ENCODE results near the gene EXTL1. TPM values are rescaled to one million over a fixed set of nuclear protein-coding genes. Genes with fewer than 3 reads are reported as not detected.

EXTL1 gene
- polyA plus RNA-seq, 1 of the 3 experiments (the other 2 are of a cell fraction), result 0.58 TPM

GRCh38 chr1:26020330-26020768 is 1.2 kb upstream of the EXTL1 start:
- no peaks in the 10 kb centered on the region for H3K9me3 ChIP-seq
- no peaks in the 10 kb centered on the region for H3K79me2 ChIP-seq (ENCODE audit: insufficient read depth)
- no peaks in the 10 kb centered on the region for H3F3A ChIP-seq (replicated peaks; ENCODE audit: insufficient read depth)
- no peak for DNase-seq
- H3K4me3 ChIP-seq (ENCODE audit: low read depth in 2 of 2, low read length in 1 of 2), result no peak overlapping the region
- H3K27ac ChIP-seq (ENCODE audit: low read depth in 2 of 2, low read length in 1 of 2), result no peak overlapping the region
- no peak for TF ChIP-seq FOXM1 (IDR thresholded peaks at IDR 0.05; ENCODE audit: low read depth)
- TF ChIP-seq SMC3 (IDR thresholded peaks at IDR 0.05; ENCODE audit: low read depth, low read length), result no peak
- no peak for TF ChIP-seq NRF1 (IDR thresholded peaks at IDR 0.05; ENCODE audit: low read depth, low read length)
- TF ChIP-seq GATA2 (CRISPR knock-in tag; IDR thresholded peaks at IDR 0.05), result no peak
- no peak for TF ChIP-seq CHD2 (IDR thresholded peaks at IDR 0.05; ENCODE audit: low read length, partially characterized antibody)
- TF ChIP-seq EZH2phosphoT487 (IDR thresholded peaks at IDR 0.05; ENCODE audit: borderline replicate concordance, low read depth), result no peak
- H3K4me1 ChIP-seq (ENCODE audit: control insufficient read depth in 1 of 2, insufficient read depth in 2 of 2, low read depth in 1 of 2, low read length in 1 of 2), result peaks cover 8 to 49% of the 10 kb centered on the region in 2 experiments; a peak in 2 of 4 replicates
- no peak overlapping the region for H3K9ac ChIP-seq
- no peaks in the 10 kb centered on the region for H3K9me2 ChIP-seq
- ChIA-PET CTCF (interaction anchor here (0.9 to 3.0 kb wide), 4 partner anchors 10 to 23 kb away, joined by 3 to 12 read pairs (median 6); partner anchors contain the start of gene PAFAH2), POLR2A (no interaction called here)
- H3K27me3 ChIP-seq (ENCODE audit: insufficient read depth), result no peaks in the 10 kb centered on the region
- no peaks in the 10 kb centered on the region for H4K20me1 ChIP-seq (ENCODE audit: insufficient read depth)
- H3K4me2 ChIP-seq, result no peak overlapping the region
- WGBS (ENCODE audit: low lambda C conversion rate), result 71% methylated on average over 6 of the region's 6 CpGs
- no peak overlapping the region for H2AFZ ChIP-seq (ENCODE audit: low read depth)
- H3K36me3 ChIP-seq (replicated peaks in 1 of 2; ENCODE audit: control insufficient read depth in 1 of 2, insufficient read depth in 2 of 2, low read length in 1 of 2), result no peaks in the 10 kb centered on the region

DNA sequence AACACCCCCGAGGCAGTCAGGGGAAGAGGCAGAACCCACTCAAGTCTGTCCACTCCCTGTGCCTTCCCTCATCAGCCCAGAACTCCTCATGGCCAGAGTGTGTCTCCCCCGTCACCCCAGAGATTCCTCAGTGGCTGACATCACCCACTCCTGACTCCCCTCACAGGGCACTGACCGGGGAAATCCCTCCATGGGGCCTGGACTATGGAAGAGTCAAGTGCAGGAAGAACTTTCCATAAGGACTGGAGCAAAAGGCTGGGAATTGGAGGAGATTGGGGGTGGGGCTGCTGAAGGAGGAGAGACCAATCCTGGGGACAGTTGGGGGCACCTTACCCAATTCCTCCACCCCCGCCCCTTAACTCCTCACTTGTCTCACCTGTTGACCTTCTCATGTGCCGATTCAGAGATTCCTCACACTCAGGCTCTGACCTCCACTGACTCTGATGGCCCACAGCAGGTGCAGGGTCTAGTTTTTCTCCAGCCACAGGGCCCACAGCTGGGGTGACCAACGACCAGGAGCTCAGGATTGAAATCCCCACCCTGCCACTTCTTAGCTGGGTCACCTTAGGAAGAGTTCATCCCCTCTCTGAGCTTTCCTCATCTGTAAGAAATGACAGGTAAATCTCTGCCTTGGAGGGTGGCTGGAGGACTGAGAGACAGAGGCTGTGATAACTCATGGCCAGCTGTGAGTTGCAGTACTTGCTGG is 481 bp upstream of the EXTL1 start:
- POLR2A ChIA-PET, result interaction anchor here (1.2 to 1.9 kb wide), 4 partner anchors 15 to 146 kb away, joined by 3 to 13 read pairs (median 4); no protein-coding TSS in a partner anchor
- Histone ChIP-seq H3K4me3 (ENCODE audit: low read depth in 2 of 2, low read length in 1 of 2) (peak overlapping the region in 1 of 2 experiments; percentile 59; a peak in 2 of 4 replicates), H3K4me2 (peak overlapping the region; percentile 71), H3F3A (replicated peaks; ENCODE audit: insufficient read depth) (no peaks in the 10 kb centered on the region), H2AFZ (ENCODE audit: low read depth) (no peak overlapping the region), H3K9me3 (no peaks in the 10 kb centered on the region), H3K36me3 (replicated peaks in 1 of 2; ENCODE audit: control insufficient read depth in 1 of 2, insufficient read depth in 2 of 2, low read length in 1 of 2) (no peaks in the 10 kb centered on the region), H3K4me1 (ENCODE audit: control insufficient read depth in 1 of 2, insufficient read depth in 2 of 2, low read depth in 1 of 2, low read length in 1 of 2) (peaks cover 8 to 49% of the 10 kb centered on the region in 2 experiments; a peak in 2 of 4 replicates), H3K9me2 (no peaks in the 10 kb centered on the region), H3K27ac (ENCODE audit: low read depth in 2 of 2, low read length in 1 of 2) (peak overlapping the region in 1 of 2 experiments; percentile 95; a peak in 2 of 4 replicates), H3K9ac (no peak overlapping the region), H4K20me1 (ENCODE audit: insufficient read depth) (no peaks in the 10 kb centered on the region), H3K27me3 (ENCODE audit: insufficient read depth) (no peaks in the 10 kb centered on the region), H3K79me2 (ENCODE audit: insufficient read depth) (no peaks in the 10 kb centered on the region)
- no peak for TF ChIP-seq FOSL2 (IDR thresholded peaks at IDR 0.05; ENCODE audit: borderline replicate concordance, low read depth)
- CTCF ChIA-PET, result interaction anchor here (1.0 to 3.0 kb wide), 8 partner anchors 11 to 149 kb away, joined by 3 to 12 read pairs (median 8); partner anchors contain the start of genes PAFAH2 and ZNF593
- WGBS (ENCODE audit: low lambda C conversion rate), result 76% methylated on average over 5 of the region's 6 CpGs
- no peak for DNase-seq

GRCh38 chr1:26022404-26022779 is 817 bp downstream of the EXTL1 start:
- Histone ChIP-seq H4K20me1 (ENCODE audit: insufficient read depth) (no peaks in the 10 kb centered on the region), H2AFZ (ENCODE audit: low read depth) (no peak overlapping the region), H3K9ac (no peak overlapping the region), H3K27ac (ENCODE audit: low read depth in 2 of 2, low read length in 1 of 2) (peak overlapping the region in 1 of 2 experiments; percentile 95; a peak in 2 of 4 replicates), H3F3A (replicated peaks; ENCODE audit: insufficient read depth) (no peaks in the 10 kb centered on the region), H3K9me3 (no peaks in the 10 kb centered on the region), H3K4me3 (ENCODE audit: low read depth in 2 of 2, low read length in 1 of 2) (peak overlapping the region in 1 of 2 experiments; percentile 59; a peak in 2 of 4 replicates), H3K79me2 (ENCODE audit: insufficient read depth) (no peaks in the 10 kb centered on the region), H3K9me2 (no peaks in the 10 kb centered on the region), H3K27me3 (ENCODE audit: insufficient read depth) (no peaks in the 10 kb centered on the region), H3K4me2 (peak overlapping the region; percentile 71), H3K36me3 (replicated peaks in 1 of 2; ENCODE audit: control insufficient read depth in 1 of 2, insufficient read depth in 2 of 2, low read length in 1 of 2) (no peaks in the 10 kb centered on the region), H3K4me1 (ENCODE audit: control insufficient read depth in 1 of 2, insufficient read depth in 2 of 2, low read depth in 1 of 2, low read length in 1 of 2) (peaks cover 0 to 37% of the 10 kb centered on the region in 2 experiments; a peak in 1 of 4 replicates)
- TF ChIP-seq EZH2phosphoT487 (IDR thresholded peaks at IDR 0.05; ENCODE audit: borderline replicate concordance, low read depth) (no peak), TAF1 (IDR thresholded peaks at IDR 0.05; ENCODE audit: borderline replicate concordance, low read depth, low read length) (no peak), RXRA (IDR thresholded peaks at IDR 0.05; ENCODE audit: borderline replicate concordance, low read depth) (no peak), FOSL2 (IDR thresholded peaks at IDR 0.05; ENCODE audit: borderline replicate concordance, low read depth) (no peak), USF2 (IDR thresholded peaks at IDR 0.05; ENCODE audit: borderline replicate concordance, low read depth, low read length) (no peak), SMC3 (IDR thresholded peaks at IDR 0.05; ENCODE audit: low read depth, low read length) (no peak), RFX5 (IDR thresholded peaks at IDR 0.05; ENCODE audit: low read length) (no peak), GABPA (IDR thresholded peaks at IDR 0.05; ENCODE audit: low read depth) (no peak), ELF1 (IDR thresholded peaks at IDR 0.05) (no peak)
- TF ChIP-seq, protein P1, sequence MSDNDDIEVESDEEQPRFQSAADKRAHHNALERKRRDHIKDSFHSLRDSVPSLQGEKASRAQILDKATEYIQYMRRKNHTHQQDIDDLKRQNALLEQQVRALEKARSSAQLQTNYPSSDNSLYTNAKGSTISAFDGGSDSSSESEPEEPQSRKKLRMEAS (IDR thresholded peaks at IDR 0.05; ENCODE audit: low read depth), result no peak
- TF ChIP-seq, protein P2, sequence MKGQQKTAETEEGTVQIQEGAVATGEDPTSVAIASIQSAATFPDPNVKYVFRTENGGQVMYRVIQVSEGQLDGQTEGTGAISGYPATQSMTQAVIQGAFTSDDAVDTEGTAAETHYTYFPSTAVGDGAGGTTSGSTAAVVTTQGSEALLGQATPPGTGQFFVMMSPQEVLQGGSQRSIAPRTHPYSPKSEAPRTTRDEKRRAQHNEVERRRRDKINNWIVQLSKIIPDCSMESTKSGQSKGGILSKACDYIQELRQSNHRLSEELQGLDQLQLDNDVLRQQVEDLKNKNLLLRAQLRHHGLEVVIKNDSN (IDR thresholded peaks at IDR 0.05; ENCODE audit: borderline replicate concordance, low read depth), result no peak
- no peak for DNase-seq
- ChIA-PET POLR2A (interaction anchor here (0.7 to 1.9 kb wide), 5 partner anchors 14 to 147 kb away, joined by 3 to 13 read pairs (median 4); partner anchors contain the start of genes PAFAH2 and PAQR7), CTCF (interaction anchor here (0.9 to 2.8 kb wide), 6 partner anchors 12 to 127 kb away, joined by 3 to 12 read pairs (median 10); partner anchors contain the start of gene PAFAH2)
- WGBS (ENCODE audit: low lambda C conversion rate), result no CpG with 5 or more reads among the region's 8 CpGs

Measured in SK-N-SH (cell line).